AG04449 (cell line): ENCODE data around the gene SRPK2.

ENCODE experiments used
- CTCF ChIA-PET: fragments of 350-600 bp; formaldehyde crosslinking; extraction: SDS; loops from one replicate; lab custom pipeline; 2021; ENCODE audit warnings: antibody characterized with exemption; lab: Yijun Ruan, JAX
- POLR2A ChIA-PET: fragments of 400-600, 350-600 bp; formaldehyde crosslinking; extraction: SDS; loops from one replicate; lab custom pipeline; 2020; ENCODE audit warnings: antibody characterized with exemption, inconsistent platforms; lab: Yijun Ruan, JAX
- DNase-seq: peaks from one replicate; pipeline ENCODE4 v3.0.0-alpha.2; 2010; ENCODE audit warnings: low read depth, low spot score
- H3K4me3 ChIP-seq: 2 replicates; pipeline ENCODE4 v1.5.1; 2011; ENCODE audit warnings: low read depth, mild to moderate bottlenecking, control low read depth, low read length
- TF ChIP-seq, protein P1 (sequence below): IDR thresholded peaks from one replicate; pipeline ENCODE4 v1.5.1; 2011; ENCODE audit warnings: mild to moderate bottlenecking, moderate library complexity, low read length, control low read depth, inconsistent platforms; ENCODE audit not compliant: insufficient read depth; ENCODE audit errors: missing control alignments

Gene SRPK2

DNA sequence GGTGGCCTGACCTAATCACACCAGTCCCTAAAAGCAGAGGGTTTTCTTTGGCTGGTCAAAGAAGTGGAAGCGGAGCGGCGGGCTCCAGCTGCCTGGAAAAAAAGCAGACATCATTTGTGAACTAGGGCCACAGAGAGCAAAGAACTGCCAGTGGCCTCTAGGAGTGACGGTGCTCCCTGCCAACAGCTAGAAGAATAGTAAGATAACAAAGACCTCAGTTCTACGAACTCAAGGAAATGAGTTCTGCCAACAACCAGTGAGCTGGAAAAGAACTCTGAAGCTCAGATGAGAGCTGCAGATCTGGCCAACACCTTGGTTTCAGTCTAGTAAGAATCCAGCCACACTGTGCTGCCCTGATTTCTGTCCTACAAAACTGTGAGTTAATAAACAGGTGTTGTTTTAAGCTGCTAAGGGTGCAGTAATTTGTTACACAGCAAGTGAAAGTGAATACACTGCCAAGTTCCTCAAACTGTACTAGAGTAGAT lies 178.0 kb downstream of the SRPK2 start:
- H3K4me3 ChIP-seq = no peak overlapping the region
- DNase-seq = no peak
- POLR2A ChIA-PET = no interaction called here
- CTCF ChIA-PET = interaction anchor here (1.0 kb wide), 2 partner anchors 12 to 15 kb away, joined by 3 read pairs; no protein-coding TSS in a partner anchor
- TF ChIP-seq, protein P1, sequence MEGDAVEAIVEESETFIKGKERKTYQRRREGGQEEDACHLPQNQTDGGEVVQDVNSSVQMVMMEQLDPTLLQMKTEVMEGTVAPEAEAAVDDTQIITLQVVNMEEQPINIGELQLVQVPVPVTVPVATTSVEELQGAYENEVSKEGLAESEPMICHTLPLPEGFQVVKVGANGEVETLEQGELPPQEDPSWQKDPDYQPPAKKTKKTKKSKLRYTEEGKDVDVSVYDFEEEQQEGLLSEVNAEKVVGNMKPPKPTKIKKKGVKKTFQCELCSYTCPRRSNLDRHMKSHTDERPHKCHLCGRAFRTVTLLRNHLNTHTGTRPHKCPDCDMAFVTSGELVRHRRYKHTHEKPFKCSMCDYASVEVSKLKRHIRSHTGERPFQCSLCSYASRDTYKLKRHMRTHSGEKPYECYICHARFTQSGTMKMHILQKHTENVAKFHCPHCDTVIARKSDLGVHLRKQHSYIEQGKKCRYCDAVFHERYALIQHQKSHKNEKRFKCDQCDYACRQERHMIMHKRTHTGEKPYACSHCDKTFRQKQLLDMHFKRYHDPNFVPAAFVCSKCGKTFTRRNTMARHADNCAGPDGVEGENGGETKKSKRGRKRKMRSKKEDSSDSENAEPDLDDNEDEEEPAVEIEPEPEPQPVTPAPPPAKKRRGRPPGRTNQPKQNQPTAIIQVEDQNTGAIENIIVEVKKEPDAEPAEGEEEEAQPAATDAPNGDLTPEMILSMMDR = no peak

DNA sequence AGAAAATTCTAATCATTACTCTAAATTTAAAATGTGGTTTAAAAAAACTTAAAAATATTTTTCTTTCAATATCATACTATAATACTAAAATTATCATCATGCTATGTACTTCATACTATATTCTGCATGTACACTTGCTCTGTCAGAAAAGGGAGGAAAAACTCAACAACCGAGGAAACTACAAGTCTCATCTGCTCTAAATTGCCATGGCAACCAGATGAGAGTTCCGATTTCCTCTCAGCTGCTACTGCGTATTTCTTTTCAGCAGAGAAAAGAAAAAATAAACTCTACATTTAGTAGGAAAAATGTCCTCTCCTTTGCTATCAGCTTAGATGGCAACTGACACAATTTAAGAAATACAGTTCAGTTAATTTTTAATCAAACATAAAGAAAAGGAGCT lies 178.9 kb downstream of the SRPK2 start:
- no peak overlapping the region for H3K4me3 ChIP-seq
- TF ChIP-seq, protein P1 = no peak
- ChIA-PET POLR2A (interaction anchor here (0.6 kb wide), 1 partner anchor 179 kb away, joined by 3 read pairs; the partner anchor contains the start of gene SRPK2), CTCF (interaction anchor here (0.9 kb wide), 1 partner anchor 69 kb away, joined by 4 read pairs; no protein-coding TSS in a partner anchor)
- DNase-seq = no peak

DNA sequence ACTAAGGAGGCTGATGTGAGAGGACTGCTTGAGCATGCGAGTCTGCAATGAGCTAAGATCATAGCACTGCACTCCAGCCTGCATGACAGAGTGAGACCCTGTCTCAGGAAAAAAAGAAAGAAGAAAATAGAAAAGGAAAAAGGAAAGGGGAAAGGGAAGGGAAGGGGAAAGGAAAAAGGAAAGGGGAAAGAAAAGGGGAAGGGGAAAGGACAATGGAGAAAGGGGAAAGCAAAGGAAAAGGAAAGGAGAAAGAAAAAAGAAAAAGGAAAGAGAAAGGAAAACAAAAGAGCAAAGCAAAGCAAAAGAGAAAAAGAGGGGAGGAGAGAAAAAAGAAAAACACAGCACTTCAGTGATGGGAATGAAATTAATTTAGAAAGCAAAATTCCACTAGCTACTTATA lies 179.3 kb downstream of the SRPK2 start:
- no peak for DNase-seq
- POLR2A ChIA-PET = interaction anchor here (0.6 kb wide), 1 partner anchor 179 kb away, joined by 3 read pairs; the partner anchor contains the start of gene SRPK2
- TF ChIP-seq, protein P1 = no peak
- H3K4me3 ChIP-seq = no peak overlapping the region
- CTCF ChIA-PET = interaction anchor here (0.9 kb wide), 1 partner anchor 68 kb away, joined by 4 read pairs; no protein-coding TSS in a partner anchor

DNA sequence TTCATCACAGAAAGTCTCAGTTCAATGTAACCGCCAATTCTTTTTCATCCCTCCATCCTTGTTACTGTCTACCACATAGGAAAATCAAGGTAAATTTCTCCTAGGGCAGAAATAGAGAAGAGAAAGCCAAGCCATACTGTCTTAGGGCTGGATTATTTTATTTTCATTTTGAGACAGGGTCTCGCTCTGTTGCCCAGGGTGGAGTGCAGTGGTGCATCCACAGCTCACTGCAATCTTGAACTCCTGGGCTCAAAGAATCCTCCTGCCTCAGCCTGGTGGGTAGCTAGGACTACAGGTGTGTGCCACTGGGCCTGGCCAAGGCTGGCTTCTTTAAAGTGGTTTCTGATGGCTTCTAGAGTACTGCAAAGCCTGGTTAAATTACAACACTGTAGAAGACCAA lies 181.7 kb downstream of the SRPK2 start:
- POLR2A ChIA-PET = interaction anchor here (1.0 kb wide), 1 partner anchor 9 kb away, joined by 3 read pairs; no protein-coding TSS in a partner anchor
- CTCF ChIA-PET = no interaction called here
- TF ChIP-seq, protein P1 = no peak
- H3K4me3 ChIP-seq = no peak overlapping the region
- DNase-seq = no peak

DNA sequence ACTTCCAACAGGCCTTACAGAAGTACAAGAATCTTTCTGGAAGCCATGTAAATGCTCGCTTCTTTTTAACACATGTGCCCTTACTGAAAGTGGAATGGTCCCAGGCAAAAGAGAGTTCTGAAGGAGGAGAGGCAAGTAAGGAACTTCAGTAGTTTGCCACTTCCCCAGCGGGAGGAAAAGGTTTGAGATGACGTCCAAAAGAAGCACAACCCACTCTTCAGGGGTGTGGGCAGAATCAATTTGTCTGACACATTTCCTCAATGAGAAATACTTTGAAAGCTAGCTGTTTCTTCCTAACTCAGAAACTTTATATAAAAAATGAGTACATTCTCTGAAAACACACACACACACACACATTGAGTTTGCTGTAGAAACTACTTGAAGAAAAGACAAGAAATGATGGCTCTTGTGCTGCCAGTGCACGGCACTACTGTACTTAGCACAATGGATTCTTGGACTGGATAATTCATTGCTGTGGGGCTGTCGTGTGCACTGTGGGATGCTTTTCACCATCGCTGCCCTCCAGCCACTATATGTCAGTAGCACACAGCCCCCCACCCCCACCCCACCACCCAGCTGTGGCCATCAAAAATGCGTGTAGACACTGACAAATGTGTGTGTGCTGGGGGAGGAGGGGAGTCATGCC lies 183.0 kb downstream of the SRPK2 start:
- DNase-seq = no peak
- CTCF ChIA-PET = no interaction called here
- no peak overlapping the region for H3K4me3 ChIP-seq
- TF ChIP-seq, protein P1 = no peak
- POLR2A ChIA-PET = no interaction called here

DNA sequence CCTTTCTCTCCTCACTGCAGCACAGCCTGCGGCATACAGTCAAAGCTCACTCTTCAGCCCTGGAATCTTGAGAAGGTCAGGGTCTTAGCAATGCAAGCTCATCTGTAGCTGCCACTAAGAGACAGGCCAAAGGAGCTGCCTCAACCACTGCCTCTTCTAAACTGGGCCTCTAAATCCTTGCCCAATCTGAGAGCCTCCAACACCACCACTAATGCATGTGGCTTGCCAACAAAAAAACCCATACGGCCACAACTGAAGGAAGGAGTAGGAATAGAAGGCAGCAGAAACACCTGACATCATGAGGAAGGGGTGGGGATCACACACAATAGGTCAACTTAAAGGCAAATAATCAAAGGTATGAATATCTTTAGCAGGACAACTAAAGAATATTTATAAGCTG lies 183.8 kb downstream of the SRPK2 start:
- DNase-seq = no peak
- H3K4me3 ChIP-seq = no peak overlapping the region
- TF ChIP-seq, protein P1 = no peak
- ChIA-PET POLR2A (no interaction called here), CTCF (no interaction called here)
